ENCODE measurements around the gene ARAP3.

ARAP3 gene

GRCh38 chr5:141639357-141640050 lies 42.5 kb downstream of the ARAP3 start:
- no peak for DNase-seq (ENCODE audit: low read depth)

- no peak for DNase-seq (ENCODE audit: low read depth)
These were observed 43.3 kb downstream of the ARAP3 start for GRCh38 chr5:141638771-141639170.

DNA sequence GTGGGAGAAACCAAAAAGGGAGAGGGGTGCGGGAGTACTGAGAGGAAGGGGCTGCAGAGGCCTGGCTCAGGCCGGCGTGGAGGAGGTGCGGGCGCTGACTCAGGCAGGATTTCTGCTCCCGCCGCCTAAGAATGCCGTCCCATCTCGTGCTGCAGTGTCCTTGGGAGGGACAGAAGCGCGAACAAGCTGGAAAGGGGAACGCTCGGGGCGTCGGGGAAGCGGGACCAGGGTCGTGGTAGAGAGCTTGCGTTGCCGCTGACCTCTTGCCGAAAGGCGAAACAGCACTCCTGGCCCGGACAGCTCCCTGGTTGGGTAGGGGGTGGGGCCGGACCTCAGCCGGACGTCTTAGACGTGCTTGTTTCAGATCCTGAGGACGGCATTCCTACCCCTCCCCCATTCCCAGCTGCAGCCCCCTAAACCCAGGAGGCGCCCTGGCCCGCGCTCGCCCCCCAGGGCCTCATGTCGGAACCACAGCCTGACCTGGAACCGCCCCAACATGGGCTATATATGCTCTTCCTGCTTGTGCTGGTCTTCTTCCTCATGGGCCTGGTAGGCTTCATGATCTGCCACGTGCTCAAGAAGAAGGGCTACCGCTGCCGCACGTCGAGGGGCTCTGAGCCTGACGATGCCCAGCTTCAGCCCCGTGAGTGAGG lies 44.1 kb downstream of the ARAP3 start:
- peak; percentile 81 for DNase-seq (ENCODE audit: low read depth)

DNA sequence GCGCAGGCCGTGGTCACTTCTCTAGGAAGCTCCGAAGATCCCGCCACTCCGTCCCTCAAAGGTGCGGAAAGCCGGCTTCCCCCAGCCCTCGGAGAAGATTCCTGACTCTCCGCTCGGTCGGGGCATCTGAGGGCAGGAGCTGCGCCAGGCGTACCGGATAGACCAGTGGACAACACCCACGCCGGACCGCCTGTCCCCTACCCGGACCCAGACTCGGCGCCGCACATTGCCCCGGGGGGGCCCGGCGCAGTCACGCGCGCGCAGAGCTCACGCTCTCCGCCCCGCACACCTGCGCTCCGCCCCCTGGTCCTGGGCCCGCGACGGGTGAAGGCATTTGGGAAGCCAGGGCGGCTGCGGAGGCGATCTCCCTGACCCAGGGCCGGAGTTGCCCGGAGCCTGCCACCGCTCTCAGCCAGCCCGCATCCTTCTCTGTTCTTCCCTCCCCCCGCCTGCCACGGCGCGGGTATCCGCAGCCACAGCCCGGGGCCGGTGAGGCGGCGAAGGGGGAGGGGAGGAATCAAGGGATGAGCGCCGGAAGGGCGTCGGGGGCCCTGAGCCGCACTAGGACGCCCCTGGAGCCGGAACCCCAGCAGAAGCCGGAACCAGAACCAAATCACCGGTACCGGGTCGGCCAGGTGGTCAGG lies 44.8 kb downstream of the ARAP3 start:
- no peak for DNase-seq (ENCODE audit: low read depth)

DNA sequence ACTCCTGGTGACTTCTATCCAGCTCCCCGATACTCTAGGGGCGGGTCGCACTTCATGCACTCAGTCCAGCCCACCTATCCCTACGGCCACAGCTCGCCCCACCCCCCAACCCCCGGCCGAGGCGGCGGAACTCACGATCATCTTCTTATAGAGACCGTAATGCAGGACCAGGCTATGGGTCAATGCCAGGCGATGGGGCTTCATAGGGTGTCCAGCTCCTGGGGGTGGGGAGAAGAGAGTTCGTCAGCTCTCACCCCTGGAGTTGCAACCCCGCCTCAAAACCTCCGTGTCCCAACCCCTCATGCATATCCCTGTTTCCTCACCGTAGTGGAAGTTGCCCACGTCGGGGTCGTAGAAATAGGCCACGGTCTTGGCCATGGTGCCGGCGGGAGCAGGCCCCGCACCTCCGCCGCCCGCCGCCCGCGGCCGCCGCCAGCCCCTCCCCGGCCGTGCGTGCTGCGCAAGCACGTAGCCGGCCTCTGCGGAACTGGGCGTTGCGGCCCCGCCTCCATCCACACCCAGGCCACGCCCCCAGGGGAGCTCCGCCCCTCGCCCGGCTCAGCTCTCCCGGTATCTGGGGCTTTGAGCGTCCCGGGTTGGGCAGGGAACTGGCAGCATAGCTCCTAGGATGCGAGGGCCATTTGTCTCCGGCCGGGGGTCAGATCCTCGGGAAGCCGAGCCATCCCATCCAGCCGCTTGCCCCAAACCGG lies 45.5 kb downstream of the ARAP3 start, which contains the start of the genes HDAC3 and RELL2:
HDAC3 (minus strand) TSS at position 437 of the 710 bp plus-strand sequence; CDS start at position 378, 59 bp downstream.
RELL2 (plus strand) TSS at position 585 of the 710 bp plus-strand sequence. CDS start 1,229 bp downstream, outside the sequence.
- DNase-seq (ENCODE audit: low read depth): peak; percentile 53

DNA sequence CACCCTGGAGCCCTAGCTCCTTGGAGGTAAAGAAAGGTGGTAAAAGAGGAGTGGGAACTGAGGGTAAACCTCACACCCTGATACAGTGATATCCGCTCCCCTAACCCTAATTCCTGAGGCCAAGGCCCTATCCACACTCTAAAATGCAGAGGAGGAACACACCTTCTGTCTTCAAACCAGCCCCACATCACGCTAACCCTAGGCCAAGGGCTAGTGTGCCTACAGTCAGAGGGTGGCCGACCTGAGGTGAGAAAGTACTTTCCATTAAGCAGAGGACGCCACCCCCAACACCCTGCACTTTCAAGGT lies 46.0 kb downstream of the ARAP3 start:
- no peak for DNase-seq (ENCODE audit: low read depth)

GRCh38 chr5:141635646-141636045 lies 46.4 kb downstream of the ARAP3 start:
- no peak for DNase-seq (ENCODE audit: low read depth)

DNA sequence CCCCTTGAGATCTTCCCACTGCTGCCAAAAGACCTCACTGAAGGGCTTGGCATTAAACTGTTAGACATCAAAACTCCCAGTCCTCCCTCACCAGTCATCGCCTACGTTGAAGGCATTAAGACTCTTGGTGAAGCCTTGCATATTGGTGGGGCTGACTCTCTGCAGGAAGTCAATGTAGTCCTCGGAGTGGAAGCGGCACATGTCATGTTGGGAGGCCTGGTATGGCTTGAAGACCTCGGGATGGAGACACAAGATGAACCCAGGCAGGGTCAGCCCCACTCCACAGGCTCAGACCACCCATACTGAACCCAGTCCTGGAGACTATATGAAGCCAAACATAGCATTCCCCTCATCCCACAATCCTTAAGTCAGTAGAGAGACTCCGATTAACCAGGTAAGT lies 47.3 kb downstream of the ARAP3 start:
- no peak for DNase-seq (ENCODE audit: low read depth)

DNA sequence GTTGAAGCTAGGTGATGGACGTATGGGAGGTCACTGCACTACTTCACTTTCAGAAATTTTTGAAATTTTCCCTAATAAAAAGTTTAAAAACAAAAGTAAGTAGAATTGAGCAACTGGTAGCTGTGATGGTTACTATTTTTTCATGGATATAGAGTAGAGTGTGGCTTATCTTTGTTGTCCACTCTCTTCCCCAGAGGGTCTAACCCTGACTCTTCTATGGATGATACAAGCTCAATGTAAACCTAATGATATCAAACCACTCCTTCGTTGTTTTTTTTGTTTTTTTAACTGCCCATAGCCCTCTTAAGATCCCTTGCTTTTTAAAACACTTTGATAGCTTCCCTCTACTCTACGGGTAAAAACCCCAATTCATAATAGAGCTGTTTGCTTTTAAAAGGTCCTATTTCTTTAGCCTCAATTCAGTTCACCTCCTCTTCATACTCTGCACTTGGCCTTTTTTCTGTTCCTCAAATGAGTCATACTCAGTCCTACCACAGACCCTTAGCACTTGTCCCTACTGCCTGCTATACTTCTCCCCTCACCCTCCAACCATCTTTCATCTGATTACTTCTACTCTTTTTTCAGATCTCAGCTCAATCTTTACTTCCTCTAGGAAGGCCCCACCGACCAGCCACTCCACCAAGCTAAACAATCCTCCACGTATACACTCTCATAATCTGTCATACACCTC lies 48.0 kb downstream of the ARAP3 start:
- no peak for DNase-seq (ENCODE audit: low read depth)

DNA sequence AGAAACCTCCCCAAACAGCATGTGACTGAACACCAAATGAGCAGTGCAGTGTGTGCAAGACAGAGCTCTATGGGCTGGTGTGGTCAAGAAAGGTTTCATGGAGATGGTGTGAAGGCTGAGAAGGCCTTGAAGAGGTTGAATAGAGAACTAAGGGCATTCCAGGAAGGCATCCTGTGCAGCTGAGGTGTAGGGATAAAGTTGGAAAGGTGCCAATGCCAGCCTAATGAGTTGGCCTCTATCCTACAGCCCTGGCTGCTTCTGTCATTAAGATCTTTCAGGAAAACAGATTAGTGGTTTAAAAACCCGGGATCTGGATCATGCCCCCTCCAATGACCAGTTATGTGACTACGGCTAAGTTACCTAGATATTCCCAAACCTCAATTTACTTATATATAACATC lies 49.4 kb downstream of the ARAP3 start:
- no peak for DNase-seq (ENCODE audit: low read depth)

DNA sequence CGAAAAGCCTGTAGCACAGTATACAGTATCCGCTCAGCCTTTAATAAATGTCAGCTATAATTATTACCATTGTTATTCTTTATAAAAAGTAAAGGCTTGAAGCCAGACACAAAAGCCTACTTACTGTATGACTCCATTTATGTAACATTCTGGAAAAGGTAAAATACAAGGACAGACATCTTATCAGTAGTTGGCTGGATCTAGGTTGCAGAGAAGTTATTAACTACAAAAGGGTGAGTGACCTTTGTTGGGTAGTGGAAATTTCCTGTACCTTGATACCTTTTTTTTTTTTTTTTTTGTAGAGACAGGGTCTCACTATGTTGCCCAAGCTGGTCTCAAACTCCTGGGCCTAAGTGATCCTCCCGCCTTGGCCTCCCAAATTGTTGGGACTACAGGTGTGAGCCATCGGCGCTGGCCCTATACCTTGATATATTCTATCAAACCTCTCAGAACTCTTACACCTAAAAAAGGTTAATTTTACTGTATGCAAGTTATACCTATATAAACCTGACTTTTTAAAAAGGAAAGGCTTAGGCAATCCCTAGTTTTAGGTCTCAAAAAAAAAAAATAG lies 51.4 kb downstream of the ARAP3 start:
- DNase-seq (ENCODE audit: low read depth): no peak

GRCh38 chr5:141628175-141628788 lies 53.7 kb downstream of the ARAP3 start:
- DNase-seq (ENCODE audit: low read depth): no peak

- no peak for DNase-seq (ENCODE audit: low read depth)
These were observed 58.4 kb downstream of the ARAP3 start for GRCh38 chr5:141623611-141624010.

DNA sequence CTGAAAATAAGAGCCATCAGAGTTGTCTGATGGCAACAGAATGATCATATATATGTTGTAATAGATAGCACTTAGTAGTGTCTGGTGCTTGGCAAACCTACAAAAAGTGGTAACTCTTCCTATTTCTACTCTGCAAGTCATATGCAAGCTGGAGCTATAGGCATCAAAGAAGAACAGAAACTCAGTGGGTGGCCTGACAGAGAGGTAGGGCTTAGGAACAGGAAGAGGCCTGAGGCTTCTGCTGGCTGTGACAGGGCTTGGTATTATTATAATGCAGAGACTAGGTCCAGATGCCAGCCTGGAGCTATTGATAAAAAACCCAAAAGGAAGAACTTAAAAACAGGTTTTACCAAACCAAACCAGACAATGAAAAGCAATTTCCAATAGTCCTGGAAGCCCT lies 58.8 kb downstream of the ARAP3 start:
- peak; percentile 65 for DNase-seq (ENCODE audit: low read depth)

DNA sequence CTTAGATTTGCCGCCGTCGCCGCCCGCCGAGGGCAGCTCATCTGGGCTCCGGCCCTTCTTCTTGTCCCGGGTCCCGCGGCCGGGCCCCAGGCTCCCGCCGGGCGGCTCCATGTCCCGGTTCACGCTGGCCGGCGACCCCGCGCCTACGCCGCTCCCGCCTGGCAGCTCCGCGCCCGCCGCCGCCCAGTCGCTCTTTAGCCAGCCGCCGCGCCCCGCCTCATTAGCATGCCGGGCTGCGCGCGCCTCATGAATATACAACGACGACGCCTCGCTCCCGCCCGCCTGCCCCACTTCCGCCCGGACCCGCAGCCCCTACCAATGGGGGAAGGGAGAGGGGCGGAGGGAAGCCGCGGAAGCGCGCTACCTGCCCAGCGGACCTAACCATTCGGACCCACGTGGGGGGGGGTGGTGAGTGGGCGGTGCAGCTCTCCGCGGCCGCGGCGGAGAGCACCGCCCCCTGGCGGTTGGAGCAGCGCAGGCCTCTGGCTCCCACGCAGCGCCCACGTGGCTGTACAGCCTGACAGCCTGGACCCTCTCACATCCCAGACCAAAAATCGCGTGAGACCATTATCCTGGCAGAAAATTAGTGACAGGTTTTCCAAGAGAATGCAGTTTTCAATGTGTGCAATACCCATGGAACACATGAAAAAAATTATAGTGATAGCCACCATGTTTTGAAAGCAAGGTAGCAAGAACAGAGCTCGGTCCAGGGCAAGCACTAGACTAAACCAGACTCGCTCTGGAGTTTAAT lies 63.1 kb downstream of the ARAP3 start, which contains the start of gene DIAPH1:
DIAPH1 (minus strand) TSS at position 197 of the 751 bp plus-strand sequence; CDS start at position 111, 86 bp downstream.
- peak; percentile 92 for DNase-seq (ENCODE audit: low read depth)

DNA sequence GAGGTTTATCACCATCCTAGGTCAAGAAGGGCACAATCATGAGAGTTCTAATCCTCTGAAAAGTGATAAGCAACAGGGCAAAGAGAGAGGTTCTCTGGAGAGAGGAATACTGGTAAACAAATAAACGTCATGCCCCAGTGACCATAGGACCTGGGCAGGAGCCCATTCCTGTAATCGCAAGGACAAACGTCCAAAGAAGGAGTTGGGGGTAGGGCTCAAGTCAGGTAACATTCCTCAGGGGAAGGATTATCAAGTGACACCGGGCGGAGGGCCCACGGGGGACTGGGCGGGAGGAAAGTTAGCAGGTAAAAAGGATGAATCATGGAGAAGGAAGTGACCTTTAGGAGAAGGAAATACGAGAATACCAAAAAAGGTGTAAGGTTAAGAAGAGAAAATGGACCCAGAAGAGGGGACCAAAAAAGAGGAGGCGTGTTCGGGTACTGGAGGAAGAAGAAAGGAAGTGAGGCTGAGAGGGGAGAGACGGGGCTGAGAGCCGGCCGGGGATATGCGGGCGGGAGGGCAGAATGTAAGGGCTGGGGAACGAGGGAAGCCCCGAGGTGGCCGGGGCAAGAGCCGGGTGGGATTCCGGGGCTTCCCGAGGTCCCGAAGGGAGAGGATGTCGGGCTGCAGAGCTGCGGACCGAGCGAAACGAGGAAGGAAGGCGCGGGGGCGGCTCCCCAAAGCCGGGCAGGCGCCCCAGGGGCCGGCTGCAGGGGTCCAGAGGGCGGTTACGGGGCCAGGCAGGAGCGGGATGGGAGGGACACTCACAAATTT lies 63.8 kb downstream of the ARAP3 start:
- no peak for DNase-seq (ENCODE audit: low read depth)

GRCh38 chr5:141617682-141618029 lies 64.4 kb downstream of the ARAP3 start:
- DNase-seq (ENCODE audit: low read depth): no peak

DNA sequence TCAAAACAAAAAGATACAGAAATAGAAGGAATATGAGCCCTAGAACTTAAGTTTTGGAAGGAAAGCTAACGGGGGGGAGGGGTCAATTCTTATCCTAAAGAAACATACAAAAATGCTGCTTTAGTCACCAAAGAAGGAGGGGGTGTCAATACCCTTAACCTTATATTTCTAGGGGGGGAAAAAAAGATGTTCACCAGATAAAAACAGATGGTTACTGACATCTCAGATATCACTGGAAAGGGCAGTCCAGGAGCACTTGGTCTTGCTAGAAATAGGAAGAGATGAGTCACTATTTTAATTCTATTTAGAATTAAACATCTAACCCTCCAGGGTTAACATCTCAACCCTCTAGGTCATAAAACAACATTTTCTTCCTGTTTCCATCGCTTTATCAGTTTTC lies 64.9 kb downstream of the ARAP3 start:
- no peak for DNase-seq (ENCODE audit: low read depth)

- no peak for DNase-seq (ENCODE audit: low read depth)
These were observed 65.9 kb downstream of the ARAP3 start for GRCh38 chr5:141615991-141616720.

Data from CMK (cell line).